Sigmoid colon (tissue), 7 donors: ENCODE data around the gene BAX. TPM values are rescaled to one million over a fixed set of nuclear protein-coding genes. Genes with fewer than 3 reads are reported as not detected.

Source experiments
- DNase-seq: peaks from one replicate; pipeline ENCODE4 v3.0.0-alpha.2; 2019
- H3K27ac ChIP-seq, 4 donors: fragments of 200-600 bp; sonication (generic); one replicate each; pipeline ENCODE4 v1.5.1; 2016 to 2019; ENCODE audit warnings: mild to moderate bottlenecking in 1 of 4
- H3K27me3 ChIP-seq, 3 donors: fragments of 200-600 bp; sonication (generic); one replicate each; pipeline ENCODE4 v1.5.1; 2019; ENCODE audit warnings: mild to moderate bottlenecking in 1 of 3
- H3K36me3 ChIP-seq, 4 donors: fragments of 200-600 bp; sonication (generic); one replicate each; pipeline ENCODE4 v1.5.1; 2016 to 2019
- H3K4me1 ChIP-seq, 4 donors: fragments of 200-600 bp; sonication (generic); one replicate each; pipeline ENCODE4 v1.5.1; 2017 to 2019
- H3K4me3 ChIP-seq, 4 donors: fragments of 200-600 bp; sonication (generic); one replicate each; pipeline ENCODE4 v1.5.1; 2017 to 2019; ENCODE audit warnings: mild to moderate bottlenecking in 2 of 4, moderate library complexity in 1 of 4
- H3K9me3 ChIP-seq, 4 donors: fragments of 200-600 bp in 3 of 4; sonication (generic) in 3 of 4; one replicate each; pipeline versions ENCODE4 v1.5.1 to v1.6.1; 2013 to 2019
- EP300 ChIP-seq, 4 donors: sonication (generic); formaldehyde crosslinking; IDR thresholded peaks; one replicate each; pipeline ENCODE4 v1.6.1; 2017; ENCODE audit warnings: antibody characterized with exemption in 4 of 4
- POLR2A ChIP-seq, 2 donors: fragments of 450-650 bp; IDR thresholded peaks; one replicate each; pipeline ENCODE4 v1.6.1; 2016; ENCODE audit warnings: antibody characterized with exemption in 2 of 2, mild to moderate bottlenecking in 2 of 2, moderate library complexity in 2 of 2
- POLR2AphosphoS5 ChIP-seq, 4 donors: sonication (generic); formaldehyde crosslinking; IDR thresholded peaks; one replicate each; pipeline ENCODE4 v1.6.1; 2017; ENCODE audit warnings: antibody characterized with exemption in 4 of 4
- WGBS, 2 donors: extraction: QIAGEN DNeasy Blood & Tissue Kit; methylation state at CpG; one replicate each; pipeline ENCODE4 v1.1.7; 2013; 5-methylcytosine and 5-hydroxymethylcytosine counted together
- intact Hi-C: fragments of 100-400 bp; cut with DNase I; formaldehyde crosslinking; loops from one replicate; pipeline ENCODE4 v1.15.1; 2023
- polyA plus RNA-seq, 3 donors: library from polyadenylated mRNA; stranded (reverse); fragments of 200-250 nt; gene quantifications; one replicate each; pipeline ENCODE4 v1.2.3, GENCODE V29; 2013
- small RNA-seq, 3 donors: library from RNA; depleted of rRNA; stranded (forward); fragments of <200 nt; gene quantifications; one replicate each; pipeline ENCODE3, GENCODE V24; 2016
- total RNA-seq, 4 donors: library from RNA; depleted of rRNA; stranded (reverse); fragments of >200 nt; gene quantifications; one replicate each; pipeline ENCODE4 v1.1.0, GENCODE V29; 2016
- TF ChIP-seq, protein P1 (sequence below), 4 experiments: fragments of 450-650 bp in 3 of 4; fragments of 200-600 bp in 1 of 4; IDR thresholded peaks; one replicate each; pipeline ENCODE4 v1.5.1; 2016 to 2019; ENCODE audit warnings: antibody characterized with exemption in 4 of 4, mild to moderate bottlenecking in 3 of 4, moderate library complexity in 2 of 4
- donor health status: healthy with polysubstance abuse.
- donor health status: Bipolar disorder and iron deficiency.
- donor health status: healthy.

Gene BAX
- total and polyA plus RNA-seq, 7 donors: 17.9 to 216 (median 61.5) TPM

DNA sequence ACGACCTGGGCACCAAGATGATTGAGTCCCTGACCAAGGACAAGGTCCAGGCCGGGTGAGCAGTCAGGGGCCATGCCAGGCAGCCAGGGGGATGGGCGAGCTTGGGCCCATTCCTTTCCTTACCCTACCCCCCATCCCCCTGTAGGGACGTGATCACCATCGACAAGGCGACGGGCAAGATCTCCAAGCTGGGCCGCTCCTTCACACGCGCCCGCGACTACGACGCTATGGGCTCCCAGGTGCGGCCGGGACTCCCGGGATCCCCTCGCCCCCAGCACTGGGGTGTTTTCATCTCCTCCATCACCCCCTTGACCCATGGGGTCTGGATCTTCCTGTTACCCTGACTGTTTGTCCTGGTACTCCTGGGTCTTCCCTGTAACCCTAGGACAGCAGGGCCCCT, 55.2 kb downstream of the BAX start:
- TF ChIP-seq, protein P1, sequence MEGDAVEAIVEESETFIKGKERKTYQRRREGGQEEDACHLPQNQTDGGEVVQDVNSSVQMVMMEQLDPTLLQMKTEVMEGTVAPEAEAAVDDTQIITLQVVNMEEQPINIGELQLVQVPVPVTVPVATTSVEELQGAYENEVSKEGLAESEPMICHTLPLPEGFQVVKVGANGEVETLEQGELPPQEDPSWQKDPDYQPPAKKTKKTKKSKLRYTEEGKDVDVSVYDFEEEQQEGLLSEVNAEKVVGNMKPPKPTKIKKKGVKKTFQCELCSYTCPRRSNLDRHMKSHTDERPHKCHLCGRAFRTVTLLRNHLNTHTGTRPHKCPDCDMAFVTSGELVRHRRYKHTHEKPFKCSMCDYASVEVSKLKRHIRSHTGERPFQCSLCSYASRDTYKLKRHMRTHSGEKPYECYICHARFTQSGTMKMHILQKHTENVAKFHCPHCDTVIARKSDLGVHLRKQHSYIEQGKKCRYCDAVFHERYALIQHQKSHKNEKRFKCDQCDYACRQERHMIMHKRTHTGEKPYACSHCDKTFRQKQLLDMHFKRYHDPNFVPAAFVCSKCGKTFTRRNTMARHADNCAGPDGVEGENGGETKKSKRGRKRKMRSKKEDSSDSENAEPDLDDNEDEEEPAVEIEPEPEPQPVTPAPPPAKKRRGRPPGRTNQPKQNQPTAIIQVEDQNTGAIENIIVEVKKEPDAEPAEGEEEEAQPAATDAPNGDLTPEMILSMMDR (IDR thresholded peaks at IDR 0.05): no peak
- no peak for TF ChIP-seq EP300 (IDR thresholded peaks at IDR 0.05)
- TF ChIP-seq POLR2A (IDR thresholded peaks at IDR 0.05): no peak
- no peak for TF ChIP-seq POLR2AphosphoS5 (IDR thresholded peaks at IDR 0.05)
- no peaks in the 10 kb centered on the region for H3K4me1 ChIP-seq
- H3K36me3 ChIP-seq: peaks cover 16 to 86% (median 37%) of the 10 kb centered on the region in 4 donors
- H3K27ac ChIP-seq: no peak overlapping the region
- H3K27me3 ChIP-seq: no peaks in the 10 kb centered on the region
- 95 to 96% methylated on average over 18 of the region's 18 CpGs for WGBS, 2 donors
- H3K9me3 ChIP-seq: no peaks in the 10 kb centered on the region
- intact Hi-C loops: no loop called here
- DNase-seq: no peak
- H3K4me3 ChIP-seq: no peak overlapping the region

GRCh38 chr19:49010453-49010852, 55.8 kb downstream of the BAX start:
- WGBS, 2 donors: 91 to 94% methylated on average over 18 of the region's 18 CpGs
- peaks cover 16 to 86% (median 36%) of the 10 kb centered on the region in 4 donors for H3K36me3 ChIP-seq

DNA sequence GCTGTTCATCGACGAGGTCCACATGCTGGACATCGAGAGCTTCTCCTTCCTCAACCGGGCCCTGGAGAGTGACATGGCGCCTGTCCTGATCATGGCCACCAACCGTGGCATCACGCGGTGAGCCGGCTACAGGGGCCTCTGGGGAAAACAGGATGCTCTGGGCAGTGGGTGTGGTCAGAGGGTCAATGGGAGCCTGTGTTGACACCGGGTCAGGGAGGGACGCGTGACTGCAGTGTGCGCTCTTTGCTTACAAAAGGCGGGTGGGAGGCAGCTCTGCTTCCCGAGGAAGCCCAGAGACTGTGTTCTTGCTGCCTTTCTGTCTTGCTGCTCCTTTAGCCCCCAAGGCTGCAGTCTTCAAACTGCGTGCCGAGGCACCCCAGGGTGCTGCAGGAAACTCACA, 56.5 kb downstream of the BAX start:
- no peaks in the 10 kb centered on the region for H3K4me1 ChIP-seq
- peaks cover 16 to 85% (median 30%) of the 10 kb centered on the region in 4 donors for H3K36me3 ChIP-seq
- intact Hi-C loops: no loop called here

More at GRCh38 chr19:49010453-49010852, 55.8 kb downstream of the BAX start:
- TF ChIP-seq EP300 (IDR thresholded peaks at IDR 0.05) (no peak), POLR2A (IDR thresholded peaks at IDR 0.05) (no peak), POLR2AphosphoS5 (IDR thresholded peaks at IDR 0.05) (no peak)
- TF ChIP-seq, protein P1 (IDR thresholded peaks at IDR 0.05): no peak
- Histone ChIP-seq H3K27ac (no peak overlapping the region), H3K27me3 (no peaks in the 10 kb centered on the region), H3K9me3 (no peaks in the 10 kb centered on the region), H3K4me1 (no peaks in the 10 kb centered on the region), H3K4me3 (no peak overlapping the region)
- DNase-seq: no peak
- intact Hi-C loops: no loop called here

More for the DNA sequence above, 56.5 kb downstream of the BAX start:
- H3K27me3 ChIP-seq: no peaks in the 10 kb centered on the region
- H3K4me3 ChIP-seq: no peak overlapping the region
- no peaks in the 10 kb centered on the region for H3K9me3 ChIP-seq
- 90 to 93% methylated on average over 17 of the region's 17 CpGs for WGBS, 2 donors
- TF ChIP-seq EP300 (IDR thresholded peaks at IDR 0.05) (no peak), POLR2A (IDR thresholded peaks at IDR 0.05) (no peak), POLR2AphosphoS5 (IDR thresholded peaks at IDR 0.05) (no peak)
- TF ChIP-seq, protein P1 (IDR thresholded peaks at IDR 0.05): no peak
- DNase-seq: no peak
- no peak overlapping the region for H3K27ac ChIP-seq

Small RNA genes within 50 kb of the gene (small RNA-seq; reads per million reads assigned to genes)
- gene AC026803.1 (0 reads per million in 3 donors), gene MIR6798 (0 reads per million in 3 donors)

Other genes with a start within 250 kb of the BAX start
- 1 to 10 TPM in 1 of 4 donors, under 1 TPM in 3; 0.82 to 1.8 (median 0.89) TPM for gene MAMSTR, start 235.2 kb upstream of the BAX start, total RNA-seq
- 1 to 10 TPM in 1 of 3 donors, under 1 TPM in 1, not detected in 1; 0.69 to 1.0 TPM for gene MAMSTR, start 235.2 kb upstream of the BAX start, polyA plus RNA-seq
- gene RASIP1, start 214.3 kb upstream of the BAX start, total RNA-seq: 10 to 100 TPM in 2 of 4 donors, 1 to 10 TPM in 2; 4.9 to 11.4 (median 10.5) TPM
- gene RASIP1, start 214.3 kb upstream of the BAX start, polyA plus RNA-seq: 1 to 10 TPM in 2 of 3 donors, under 1 TPM in 1; 0.69 to 6.0 (median 5.0) TPM
- not detected for gene IZUMO1, start 208.0 kb upstream of the BAX start, total RNA-seq
- gene IZUMO1, start 208.0 kb upstream of the BAX start, polyA plus RNA-seq: 1 to 10 TPM in 1 of 3 donors, under 1 TPM in 1, not detected in 1; 0.15 to 1.8 TPM
- under 1 TPM in 3 of 4 donors, not detected in 1; 0.41 to 0.71 (median 0.49) TPM for gene FUT1, start 202.2 kb upstream of the BAX start, total RNA-seq
- under 1 TPM in 2 of 3 donors, not detected in 1; under 0.01 to 0.80 TPM for gene FUT1, start 202.2 kb upstream of the BAX start, polyA plus RNA-seq
- not detected for gene FGF21, start 199.4 kb upstream of the BAX start, total RNA-seq
- gene FGF21, start 199.4 kb upstream of the BAX start, polyA plus RNA-seq: not detected
- gene BCAT2, start 143.8 kb upstream of the BAX start, total RNA-seq: 10 to 100 TPM; 29.8 to 46.7 (median 32.9) TPM
- gene BCAT2, start 143.8 kb upstream of the BAX start, polyA plus RNA-seq: 10 to 100 TPM; 52.7 to 61.0 (median 54.1) TPM
- gene HSD17B14, start 118.4 kb upstream of the BAX start, total RNA-seq: 10 to 100 TPM; 14.1 to 20.1 (median 18.3) TPM
- 10 to 100 TPM in 1 of 3 donors, 1 to 10 TPM in 2; 4.3 to 21.0 (median 4.9) TPM for gene HSD17B14, start 118.4 kb upstream of the BAX start, polyA plus RNA-seq
- gene PLEKHA4, start 86.3 kb upstream of the BAX start, total RNA-seq: 10 to 100 TPM; 13.8 to 44.7 (median 19.5) TPM
- gene PLEKHA4, start 86.3 kb upstream of the BAX start, polyA plus RNA-seq: 10 to 100 TPM; 18.0 to 28.2 (median 21.2) TPM
- 10 to 100 TPM; 22.1 to 69.8 (median 31.2) TPM for gene PPP1R15A, start 82.5 kb upstream of the BAX start, total RNA-seq
- gene PPP1R15A, start 82.5 kb upstream of the BAX start, polyA plus RNA-seq: 10 to 100 TPM; 43.2 to 60.8 (median 55.9) TPM
- gene TULP2, start 56.1 kb upstream of the BAX start, total RNA-seq: 1 to 10 TPM in 1 of 4 donors, under 1 TPM in 1, not detected in 2; 0.99 to 1.1 TPM
- gene TULP2, start 56.1 kb upstream of the BAX start, polyA plus RNA-seq: under 1 TPM in 1 of 3 donors, not detected in 2; 0.22 TPM
- 100 to 1,000 TPM; 153 to 275 (median 176) TPM for gene NUCB1, start 54.6 kb upstream of the BAX start, total RNA-seq
- gene NUCB1, start 54.6 kb upstream of the BAX start, polyA plus RNA-seq: 100 to 1,000 TPM in 1 of 3 donors, 10 to 100 TPM in 2; 43.0 to 303 (median 66.7) TPM
- not detected for gene DHDH, start 21.2 kb upstream of the BAX start, total RNA-seq
- under 1 TPM in 1 of 3 donors, not detected in 2; 0.16 TPM for gene DHDH, start 21.2 kb upstream of the BAX start, polyA plus RNA-seq
- gene FTL, start 10.4 kb downstream of the BAX start, total RNA-seq: 1,000 to 10,000 TPM; 2,871 to 3,975 (median 3,459) TPM
- 1,000 to 10,000 TPM; 2,999 to 9,923 (median 8,398) TPM for gene FTL, start 10.4 kb downstream of the BAX start, polyA plus RNA-seq
- gene GYS1, start 38.4 kb downstream of the BAX start, total RNA-seq: 10 to 100 TPM; 11.7 to 19.4 (median 17.8) TPM
- gene GYS1, start 38.4 kb downstream of the BAX start, polyA plus RNA-seq: 10 to 100 TPM; 14.4 to 32.7 (median 14.8) TPM
- gene RUVBL2, start 39.0 kb downstream of the BAX start, total RNA-seq: 10 to 100 TPM; 49.3 to 82.3 (median 64.0) TPM
- gene RUVBL2, start 39.0 kb downstream of the BAX start, polyA plus RNA-seq: 10 to 100 TPM; 36.6 to 98.8 (median 55.9) TPM
- not detected for gene LHB, start 62.2 kb downstream of the BAX start, total RNA-seq
- gene LHB, start 62.2 kb downstream of the BAX start, polyA plus RNA-seq: not detected
- gene CGB3, start 69.5 kb downstream of the BAX start, total RNA-seq: not detected
- not detected for gene CGB3, start 69.5 kb downstream of the BAX start, polyA plus RNA-seq
- gene CGB2, start 77.0 kb downstream of the BAX start, total RNA-seq: not detected
- 1 to 10 TPM in 1 of 3 donors, not detected in 2; 3.0 TPM for gene CGB2, start 77.0 kb downstream of the BAX start, polyA plus RNA-seq
- gene CGB1, start 82.0 kb downstream of the BAX start, total RNA-seq: not detected
- gene CGB1, start 82.0 kb downstream of the BAX start, polyA plus RNA-seq: not detected
- not detected for gene CGB5, start 89.0 kb downstream of the BAX start, total RNA-seq
- not detected for gene CGB5, start 89.0 kb downstream of the BAX start, polyA plus RNA-seq
- gene CGB8, start 94.2 kb downstream of the BAX start, total RNA-seq: not detected
- gene CGB8, start 94.2 kb downstream of the BAX start, polyA plus RNA-seq: not detected
- gene CGB7, start 102.9 kb downstream of the BAX start, total RNA-seq: not detected
- under 1 TPM in 1 of 3 donors, not detected in 2; 0.23 TPM for gene CGB7, start 102.9 kb downstream of the BAX start, polyA plus RNA-seq
- not detected for gene NTF4, start 109.9 kb downstream of the BAX start, total RNA-seq
- not detected for gene NTF4, start 109.9 kb downstream of the BAX start, polyA plus RNA-seq
- not detected for gene KCNA7, start 117.8 kb downstream of the BAX start, total RNA-seq
- gene KCNA7, start 117.8 kb downstream of the BAX start, polyA plus RNA-seq: not detected
- gene SNRNP70, start 130.6 kb downstream of the BAX start, total RNA-seq: 100 to 1,000 TPM; 156 to 382 (median 237) TPM
- 100 to 1,000 TPM in 1 of 3 donors, 10 to 100 TPM in 2; 33.8 to 227 (median 40.2) TPM for gene SNRNP70, start 130.6 kb downstream of the BAX start, polyA plus RNA-seq
- gene LIN7B, start 159.5 kb downstream of the BAX start, total RNA-seq: 10 to 100 TPM; 17.4 to 28.8 (median 26.7) TPM
- 10 to 100 TPM in 2 of 3 donors, 1 to 10 TPM in 1; 9.9 to 12.0 (median 12.0) TPM for gene LIN7B, start 159.5 kb downstream of the BAX start, polyA plus RNA-seq
- gene C19orf73, start 164.3 kb downstream of the BAX start, total RNA-seq: 1 to 10 TPM in 3 of 4 donors, not detected in 1; 1.6 to 2.1 (median 1.8) TPM
- 1 to 10 TPM; 2.4 to 5.1 (median 3.3) TPM for gene C19orf73, start 164.3 kb downstream of the BAX start, polyA plus RNA-seq
- gene PPFIA3, start 164.7 kb downstream of the BAX start, total RNA-seq: 1 to 10 TPM; 2.0 to 3.9 (median 3.1) TPM
- 10 to 100 TPM; 18.6 to 35.3 (median 21.3) TPM for gene PPFIA3, start 164.7 kb downstream of the BAX start, polyA plus RNA-seq
- 1 to 10 TPM in 1 of 4 donors, under 1 TPM in 3; 0.16 to 1.1 (median 0.69) TPM for gene HRC, start 200.5 kb downstream of the BAX start, total RNA-seq
- 1 to 10 TPM in 2 of 3 donors, under 1 TPM in 1; 0.46 to 6.6 (median 1.7) TPM for gene HRC, start 200.5 kb downstream of the BAX start, polyA plus RNA-seq
- gene TRPM4, start 202.9 kb downstream of the BAX start, total RNA-seq: 10 to 100 TPM in 3 of 4 donors, 1 to 10 TPM in 1; 7.9 to 18.0 (median 12.5) TPM
- 100 to 1,000 TPM in 1 of 3 donors, 10 to 100 TPM in 2; 40.5 to 166 (median 40.8) TPM for gene TRPM4, start 202.9 kb downstream of the BAX start, polyA plus RNA-seq